Hematopoietic multipotent progenitor cell treated with erythropoietin and hydrocortisone succinate and interleukin-3 and kit ligand, for 15 days (in vitro differentiated cells): ENCODE data around the gene ZNRF2.
A peak's percentile ranks its signal among the peaks of the same experiment; 100 is the strongest.

Source experiments
- DNase-seq: peaks from one replicate; pipeline ENCODE4 v3.0.0-alpha.2; 2015; ENCODE audit warnings: low spot score

Gene ZNRF2

GRCh38 chr7:30284298-30285066, at the start of gene ZNRF2:
Gene ZNRF2, plus strand, starts transcription at chr7:30284597. Its CDS starts 761 bp downstream, at chr7:30285358.
- DNase-seq = peak; percentile 99

GRCh38 chr7:30237271-30237695, 47.1 kb upstream of the ZNRF2 start:
- no peak for DNase-seq

- peak; percentile 57 for DNase-seq
These were observed 45.5 kb upstream of the ZNRF2 start for GRCh38 chr7:30238721-30239441.

DNA sequence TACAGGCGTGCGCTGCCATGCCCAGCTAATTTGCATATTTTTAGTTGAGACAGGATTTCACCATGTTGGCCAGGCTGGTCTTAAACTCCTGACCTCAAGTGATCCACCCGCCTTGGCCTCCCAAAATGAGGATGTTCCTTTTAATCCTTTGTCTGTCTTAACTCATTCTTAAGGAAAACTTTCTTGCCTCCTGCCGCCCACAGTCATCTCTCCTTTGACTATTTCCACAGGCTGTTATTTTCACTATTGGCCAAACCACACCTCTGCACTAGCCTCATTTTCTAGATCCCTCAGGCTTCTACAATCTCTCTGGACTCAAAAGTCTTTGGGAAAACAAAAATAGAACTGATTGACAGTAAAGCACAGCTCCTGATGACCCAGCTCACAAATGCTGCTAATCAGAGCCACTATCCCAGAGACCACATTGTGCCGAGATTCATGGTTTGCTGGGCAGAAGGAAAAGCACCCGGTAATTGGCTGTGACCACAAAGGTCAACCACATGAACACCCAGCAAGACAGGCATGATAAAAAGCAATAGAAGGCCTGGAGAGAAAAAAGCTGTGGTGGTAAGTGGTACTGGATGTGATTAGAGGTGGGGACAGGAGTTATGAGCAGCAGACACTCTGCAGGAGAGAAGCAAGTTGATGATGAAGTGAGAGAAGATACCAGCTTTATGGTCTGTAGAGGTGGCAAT, 44.1 kb upstream of the ZNRF2 start:
- DNase-seq = no peak

DNA sequence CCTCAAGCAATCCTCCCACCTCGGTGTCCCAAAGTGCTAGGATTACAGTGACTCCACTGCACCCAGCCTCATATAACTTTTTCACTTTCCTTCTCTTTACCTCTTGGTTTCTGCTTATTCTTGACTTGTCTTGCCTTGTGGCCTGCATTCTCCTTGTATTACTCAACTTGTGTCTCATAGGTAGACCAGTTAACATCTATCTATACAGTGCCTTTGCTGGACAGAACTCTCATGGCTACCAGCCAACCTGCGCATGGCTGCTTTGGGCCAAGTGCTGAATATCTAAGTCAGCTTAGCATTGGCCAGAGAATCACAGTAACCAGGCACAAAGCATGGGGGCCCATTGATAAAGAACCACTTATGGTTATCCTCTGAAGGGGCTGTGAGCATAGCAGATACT, 42.6 kb upstream of the ZNRF2 start:
- no peak for DNase-seq

GRCh38 chr7:30244340-30244739, 40.1 kb upstream of the ZNRF2 start:
- no peak for DNase-seq

DNA sequence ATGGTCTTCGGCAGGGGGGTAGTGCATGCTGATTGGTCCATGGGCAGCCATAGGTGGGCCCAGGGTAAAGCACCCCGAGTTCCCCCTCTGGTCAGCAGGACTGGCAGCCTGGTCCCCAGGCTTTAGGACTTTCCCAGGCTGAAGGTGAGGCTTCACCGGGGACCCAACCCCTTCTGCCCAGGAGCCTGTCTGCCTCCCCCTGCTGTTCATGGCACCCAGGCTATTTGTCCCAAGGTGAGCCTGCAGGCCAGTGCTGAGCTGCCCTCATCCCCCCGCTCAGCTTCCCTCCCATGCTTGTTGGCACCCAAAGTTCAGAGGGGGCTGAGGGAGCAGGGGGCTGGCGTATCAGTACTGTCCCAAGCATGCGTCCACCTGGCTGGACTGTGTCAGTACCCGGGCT, 38.5 kb upstream of the ZNRF2 start:
- no peak for DNase-seq

DNA sequence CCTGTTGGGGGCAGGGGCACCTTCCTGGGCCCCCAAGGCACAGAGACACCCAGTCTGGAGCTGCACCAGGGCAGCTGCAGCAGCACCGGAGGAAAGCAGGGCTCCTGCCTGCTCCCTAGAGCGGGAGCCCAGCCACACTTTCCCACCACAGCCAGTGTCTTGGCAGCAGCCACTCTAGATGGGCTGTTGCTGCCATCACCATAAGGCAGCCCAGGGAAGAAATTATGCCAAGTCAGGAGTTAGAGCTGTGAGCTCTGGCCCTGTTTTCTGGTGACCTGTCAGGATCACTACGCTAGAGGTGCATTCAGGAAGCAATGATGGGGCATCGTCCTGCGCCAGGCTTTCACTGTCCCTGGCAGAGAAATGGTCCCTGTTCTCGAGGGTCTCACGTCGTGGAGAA, 38.0 kb upstream of the ZNRF2 start:
- no peak for DNase-seq

- no peak for DNase-seq
These were observed 36.6 kb upstream of the ZNRF2 start for GRCh38 chr7:30247541-30248401.

DNA sequence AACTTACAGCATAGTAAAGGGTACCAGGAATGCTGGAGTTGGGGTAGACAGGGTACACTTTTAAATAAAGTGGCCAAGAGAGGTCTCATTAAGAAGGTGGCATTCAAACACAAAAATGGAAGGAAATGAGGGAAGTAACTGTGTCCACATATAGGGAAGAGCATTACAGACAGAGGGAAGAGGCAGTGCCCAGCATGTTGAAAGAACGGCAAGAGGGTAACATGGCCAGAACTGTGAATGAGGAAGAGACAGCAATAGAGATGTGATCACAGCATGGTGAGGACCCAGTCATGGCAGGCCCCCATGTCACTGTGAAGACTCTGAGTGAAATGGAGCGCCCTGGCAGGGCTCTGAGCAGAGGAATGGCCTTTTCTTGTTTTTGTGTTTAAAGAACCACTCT, 35.1 kb upstream of the ZNRF2 start:
- DNase-seq = no peak

GRCh38 chr7:30249986-30250774, 34.2 kb upstream of the ZNRF2 start:
- DNase-seq = no peak

- no peak for DNase-seq
These were observed 32.6 kb upstream of the ZNRF2 start for GRCh38 chr7:30251708-30252329.

DNA sequence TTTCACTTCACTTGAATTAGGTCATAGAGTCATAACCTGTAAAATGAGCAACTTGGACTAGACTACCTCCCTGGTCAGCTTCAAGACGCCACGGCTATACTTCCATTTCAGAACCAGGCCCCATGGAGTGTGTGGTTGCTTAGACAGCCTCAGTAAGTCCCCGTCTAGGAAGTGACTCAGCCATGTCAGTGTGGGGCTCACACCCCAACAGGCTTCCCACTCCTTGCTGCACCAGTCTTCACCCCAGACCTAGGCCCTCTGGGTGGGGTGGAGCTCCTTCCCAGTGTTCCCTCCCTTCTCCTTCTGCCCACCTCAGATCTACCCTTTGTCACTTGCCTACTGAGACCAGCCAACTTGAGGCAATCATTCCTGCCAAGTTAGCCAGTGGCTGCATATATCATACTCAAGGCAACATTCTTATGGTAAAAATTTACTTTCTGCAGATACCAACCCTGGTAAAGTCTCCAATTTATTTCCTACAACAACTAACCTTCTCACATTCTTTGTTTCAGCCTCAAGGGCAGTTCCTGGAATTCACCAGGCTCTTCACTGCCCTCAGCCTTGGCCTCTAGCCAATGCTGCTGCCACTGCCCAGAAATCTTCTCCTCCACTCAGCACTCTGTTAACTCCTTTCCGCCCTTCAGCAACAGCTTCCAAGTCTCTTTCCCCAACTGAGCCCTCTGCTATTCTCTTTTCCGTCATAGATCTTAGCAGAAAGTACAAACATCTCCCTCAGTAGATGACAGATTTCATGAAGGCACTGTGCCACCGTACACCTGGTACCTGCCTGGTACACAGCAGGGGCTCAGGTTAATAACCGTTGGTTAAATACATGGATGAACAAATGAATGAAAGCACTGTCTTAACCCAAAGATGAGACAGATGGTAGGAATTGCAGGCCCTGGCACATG, 31.3 kb upstream of the ZNRF2 start:
- DNase-seq = peak; percentile 14

- no peak for DNase-seq
These were observed 30.6 kb upstream of the ZNRF2 start for GRCh38 chr7:30253796-30254165.

GRCh38 chr7:30254248-30254647, 30.1 kb upstream of the ZNRF2 start:
- no peak for DNase-seq

DNA sequence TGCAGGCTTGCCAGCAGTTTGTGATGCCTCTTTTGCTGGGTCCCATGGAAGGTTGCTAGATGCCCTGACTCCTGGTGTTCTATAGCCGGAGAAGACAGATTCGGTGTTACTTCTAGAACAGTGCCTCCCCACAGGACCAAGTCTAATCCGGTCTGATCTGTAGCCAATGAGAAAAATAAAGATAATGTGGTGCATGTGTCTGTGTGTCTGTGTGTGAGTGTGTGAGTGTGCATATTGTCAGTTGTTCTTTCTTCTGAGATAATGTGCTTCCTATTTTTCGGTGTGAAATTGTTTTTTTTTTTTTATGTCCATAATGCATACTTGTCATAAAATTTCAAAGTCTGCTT, 29.7 kb upstream of the ZNRF2 start:
- no peak for DNase-seq

- no peak for DNase-seq
These were observed 29.2 kb upstream of the ZNRF2 start for GRCh38 chr7:30255064-30255769.

- no peak for DNase-seq
These were observed 28.0 kb upstream of the ZNRF2 start for GRCh38 chr7:30256349-30256858.

- DNase-seq = no peak
These were observed 24.1 kb upstream of the ZNRF2 start for GRCh38 chr7:30260246-30260768.
